ENCODE data around the gene ZIK1.
A peak's percentile ranks its signal among the peaks of the same experiment; 100 is the strongest.

The ZIK1 gene

GRCh38 chr19:57583521-57584416 is at the start of gene ZIK1:
TSS of gene ZIK1 (plus strand) at chr19:57584145. CDS start at chr19:57584357, 212 bp downstream.
- DNase-seq (ENCODE audit: low read depth in 2 of 2) = peak; percentile 67 to 73

DNA sequence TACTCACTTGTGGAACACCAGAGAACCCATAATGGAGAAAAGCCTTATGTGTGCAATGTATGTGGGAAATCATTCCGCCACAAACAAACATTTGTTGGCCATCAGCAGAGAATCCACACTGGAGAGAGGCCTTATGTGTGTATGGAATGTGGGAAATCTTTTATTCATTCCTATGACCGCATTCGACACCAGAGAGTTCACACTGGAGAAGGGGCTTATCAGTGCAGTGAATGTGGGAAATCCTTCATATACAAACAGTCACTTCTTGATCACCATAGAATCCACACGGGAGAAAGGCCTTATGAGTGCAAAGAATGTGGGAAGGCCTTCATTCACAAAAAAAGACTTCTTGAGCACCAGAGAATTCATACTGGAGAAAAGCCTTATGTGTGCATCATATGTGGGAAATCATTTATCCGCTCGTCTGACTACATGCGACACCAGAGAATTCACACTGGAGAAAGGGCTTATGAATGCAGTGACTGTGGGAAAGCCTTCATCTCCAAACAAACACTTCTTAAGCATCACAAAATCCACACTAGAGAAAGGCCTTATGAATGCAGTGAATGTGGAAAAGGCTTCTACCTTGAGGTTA is 45.9 kb upstream of the ZIK1 start:
- DNase-seq (ENCODE audit: low read depth in 2 of 2) = no peak

DNA sequence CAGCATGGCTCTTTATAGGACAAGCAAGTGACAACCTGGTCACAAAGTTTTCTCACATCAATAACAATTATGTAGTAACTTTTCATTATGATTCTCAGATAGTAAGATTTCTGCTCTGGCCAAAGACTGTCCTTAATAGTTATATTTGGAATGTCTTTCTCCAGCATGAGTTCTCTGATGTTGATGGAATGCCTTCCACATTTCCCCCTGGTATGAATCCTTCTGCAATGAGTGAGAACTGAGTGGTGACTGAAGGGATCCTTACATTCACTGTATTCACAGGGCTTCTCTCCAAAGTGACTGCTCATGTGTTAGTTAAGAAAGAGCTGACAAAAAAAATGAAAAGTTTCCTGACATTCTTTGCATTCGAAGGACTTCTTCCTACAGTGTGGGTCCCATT is 37.4 kb upstream of the ZIK1 start:
- no peak for DNase-seq (ENCODE audit: low read depth in 2 of 2)

GRCh38 chr19:57552432-57552831 is 31.5 kb upstream of the ZIK1 start:
- no peak for DNase-seq (ENCODE audit: low read depth in 2 of 2)

- DNase-seq (ENCODE audit: low read depth in 2 of 2) = no peak
Observed at GRCh38 chr19:57557659-57558058, 26.3 kb upstream of the ZIK1 start.

- no peak for DNase-seq (ENCODE audit: low read depth in 2 of 2)
Observed at GRCh38 chr19:57558525-57558924, 25.4 kb upstream of the ZIK1 start.

- DNase-seq (ENCODE audit: low read depth in 2 of 2) = no peak
Observed at GRCh38 chr19:57559008-57559403, 24.9 kb upstream of the ZIK1 start.

GRCh38 chr19:57559404-57560025 is 24.4 kb upstream of the ZIK1 start, which contains the start of gene ZNF550:
TSS of gene ZNF550 (minus strand) at chr19:57559863. CDS start at chr19:57559682, 181 bp downstream.
- DNase-seq (ENCODE audit: low read depth in 2 of 2) = peak; percentile 78 to 80

GRCh38 chr19:57560049-57560491 is 23.9 kb upstream of the ZIK1 start:
- no peak for DNase-seq (ENCODE audit: low read depth in 2 of 2)

DNA sequence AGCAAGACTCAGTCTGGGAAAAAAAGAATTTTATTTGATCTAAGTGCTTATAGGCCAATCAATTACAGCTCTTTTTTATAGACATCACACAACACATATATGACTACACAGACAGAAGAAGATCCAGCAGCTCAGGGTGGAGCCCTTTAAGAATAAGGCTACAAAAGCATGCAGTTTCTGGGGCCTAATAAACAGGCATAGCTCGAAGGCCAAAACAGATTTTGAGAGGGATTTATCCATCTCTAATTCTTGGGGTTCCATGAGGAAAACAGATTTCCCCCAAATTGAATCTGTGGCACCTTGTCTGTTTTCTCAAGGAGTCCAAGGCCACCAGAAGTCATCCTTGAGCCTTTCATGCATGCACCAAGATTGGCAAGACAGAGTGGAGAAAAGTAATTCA is 20.4 kb upstream of the ZIK1 start:
- no peak for DNase-seq (ENCODE audit: low read depth in 2 of 2)

- DNase-seq (ENCODE audit: low read depth in 2 of 2) = no peak
Observed at GRCh38 chr19:57566396-57567265, 17.3 kb upstream of the ZIK1 start.

DNA sequence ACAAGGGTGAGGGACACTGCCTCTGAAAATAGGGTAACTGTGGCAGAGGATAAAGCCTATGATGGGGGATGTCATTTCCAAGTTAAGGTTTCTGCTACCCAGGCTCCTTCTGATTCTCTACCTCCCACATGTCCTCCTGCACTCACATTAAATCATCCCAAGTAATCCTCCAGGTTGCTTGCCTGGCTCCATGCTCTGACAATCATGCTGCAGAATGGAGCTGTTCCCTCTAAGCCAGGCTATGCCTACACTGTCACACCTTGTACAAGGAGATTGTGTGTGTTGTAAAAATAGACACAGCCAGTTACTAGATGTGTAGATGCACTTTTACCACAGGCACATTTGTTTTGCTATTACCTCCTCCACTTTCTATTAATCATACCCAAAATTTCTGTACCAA is 13.2 kb upstream of the ZIK1 start:
- DNase-seq (ENCODE audit: low read depth in 2 of 2) = no peak

GRCh38 chr19:57572415-57572947 is 11.5 kb upstream of the ZIK1 start:
- DNase-seq (ENCODE audit: low read depth in 2 of 2) = no peak

- DNase-seq (ENCODE audit: low read depth in 2 of 2) = no peak
Observed at GRCh38 chr19:57576661-57577060, 7.3 kb upstream of the ZIK1 start.

- peak; percentile 82 to 93 for DNase-seq (ENCODE audit: low read depth in 2 of 2)
Observed at GRCh38 chr19:57578487-57579205, 5.3 kb upstream of the ZIK1 start, which contains the start of gene ZNF416. TSS of gene ZNF416 (minus strand) at chr19:57578911. CDS start at chr19:57578704, 207 bp downstream.

DNA sequence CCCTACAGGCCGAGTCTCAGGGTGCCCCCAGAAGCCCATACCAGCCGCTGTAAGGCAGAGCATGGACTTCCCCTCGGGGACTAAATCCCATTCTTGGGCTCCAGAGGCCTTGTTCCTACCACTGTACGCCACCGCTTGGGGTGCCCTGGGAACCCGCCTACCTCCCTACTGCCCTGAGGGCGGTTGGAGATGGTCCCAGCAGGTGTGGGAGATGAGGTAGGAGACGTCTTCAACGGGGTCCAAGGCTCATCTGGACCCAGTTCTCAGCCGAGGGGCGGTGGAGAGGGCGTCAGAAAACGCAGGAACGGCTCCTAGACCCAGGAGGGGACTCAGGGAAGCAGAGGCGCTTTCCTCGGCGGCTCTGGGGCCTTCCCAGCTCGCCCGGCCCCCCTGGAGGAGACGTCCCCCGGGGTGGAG is 833 bp upstream of the ZIK1 start:
- no peak for DNase-seq (ENCODE audit: low read depth in 2 of 2)

GRCh38 chr19:57587529-57587928 is 3.6 kb downstream of the ZIK1 start:
- DNase-seq (ENCODE audit: low read depth in 2 of 2) = no peak

GRCh38 chr19:57599377-57599760 is 15.4 kb downstream of the ZIK1 start:
- no peak for DNase-seq (ENCODE audit: low read depth in 2 of 2)

- peak; percentile 79 to 82 for DNase-seq (ENCODE audit: low read depth in 2 of 2)
Observed at GRCh38 chr19:57599761-57600383, 15.9 kb downstream of the ZIK1 start, which contains the start of gene ZNF530. TSS of gene ZNF530 (plus strand) at chr19:57599885. CDS start at chr19:57604346, 4,461 bp downstream.

DNA sequence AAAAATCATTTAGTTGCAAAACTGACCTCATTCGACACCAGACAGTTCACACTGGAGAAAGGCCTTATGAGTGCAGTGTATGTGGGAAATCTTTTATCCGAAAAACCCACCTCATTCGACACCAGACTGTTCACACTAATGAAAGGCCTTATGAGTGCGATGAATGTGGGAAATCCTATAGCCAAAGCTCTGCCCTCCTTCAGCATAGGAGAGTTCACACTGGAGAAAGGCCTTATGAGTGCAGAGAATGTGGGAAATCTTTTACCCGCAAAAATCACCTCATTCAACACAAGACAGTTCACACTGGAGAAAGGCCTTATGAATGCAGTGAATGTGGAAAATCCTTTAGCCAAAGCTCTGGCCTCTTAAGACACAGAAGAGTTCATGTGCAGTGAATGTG is 23.0 kb downstream of the ZIK1 start:
- no peak for DNase-seq (ENCODE audit: low read depth in 2 of 2)

Data from activated CD4-positive, alpha-beta T cell treated with anti-CD3 and anti-CD28 coated beads for 24 hours (primary cell).